ENCODE results near the gene TPSD1.
"Not testable (repeated sequence)": the region's sequence is repeated elsewhere in the genome, so short reads cannot be mapped to it uniquely, and the experiment has no call there.

TPSD1 gene

GRCh38 chr16:1243907-1244850 lies 11.7 kb upstream of the TPSD1 start:
- not testable (repeated sequence) for DNase-seq

- DNase-seq, result no peak
Observed at GRCh38 chr16:1244881-1245280, 11.0 kb upstream of the TPSD1 start.

GRCh38 chr16:1245452-1246020 lies 10.3 kb upstream of the TPSD1 start:
- no peak for DNase-seq

GRCh38 chr16:1247903-1248537 lies 7.8 kb upstream of the TPSD1 start:
- DNase-seq, result not testable (repeated sequence)

- DNase-seq, result not testable (repeated sequence)
Observed at GRCh38 chr16:1249031-1249755, 6.7 kb upstream of the TPSD1 start.

GRCh38 chr16:1253701-1254364 lies 2.0 kb upstream of the TPSD1 start:
- DNase-seq, result not testable (repeated sequence)

- not testable (repeated sequence) for DNase-seq
Observed at GRCh38 chr16:1254821-1255220, 1.0 kb upstream of the TPSD1 start.

- DNase-seq, result not testable (repeated sequence)
Observed at GRCh38 chr16:1256296-1256873, 516 bp downstream of the TPSD1 start.

- DNase-seq, result no peak
Observed at GRCh38 chr16:1256874-1257322, 1.0 kb downstream of the TPSD1 start.

GRCh38 chr16:1257561-1258224 lies 1.8 kb downstream of the TPSD1 start:
- DNase-seq, result no peak

- DNase-seq, result no peak
Observed at GRCh38 chr16:1258225-1258600, 2.3 kb downstream of the TPSD1 start.

- DNase-seq, result no peak
Observed at GRCh38 chr16:1258906-1259759, 3.3 kb downstream of the TPSD1 start.

GRCh38 chr16:1259760-1260068 lies 3.8 kb downstream of the TPSD1 start:
- DNase-seq, result no peak

- DNase-seq, result no peak
Observed at GRCh38 chr16:1260101-1260680, 4.3 kb downstream of the TPSD1 start.

GRCh38 chr16:1261131-1261892 lies 5.4 kb downstream of the TPSD1 start:
- DNase-seq, result no peak

GRCh38 chr16:1262210-1262845 lies 6.5 kb downstream of the TPSD1 start:
- DNase-seq, result no peak

- no peak for DNase-seq
Observed at GRCh38 chr16:1262846-1263221, 7.0 kb downstream of the TPSD1 start.

- DNase-seq, result no peak
Observed at GRCh38 chr16:1263591-1264344, 7.9 kb downstream of the TPSD1 start.
